HG03558 (cell line): ENCODE measurements around the gene RNF113A.
"Not testable (repeated sequence)": the region's sequence is repeated elsewhere in the genome, so short reads cannot be mapped to it uniquely, and the experiment has no call there.

Experiments used
- ATAC-seq: cut with Tn5 transposase; IDR thresholded peaks from one replicate; pipeline ENCODE4 v1.9.1; 2021; ENCODE audit warnings: moderate number of reproducible peaks; ENCODE audit not compliant: unreplicated experiment; ENCODE audit errors: extremely low read depth

Gene RNF113A

GRCh38 chrX:119871599-119872395, at the start of gene RNF113A, which contains the start of gene NDUFA1:
Gene RNF113A, minus strand, starts transcription at chrX:119871733. Its CDS starts 120 bp downstream, at chrX:119871613.
Gene NDUFA1, plus strand, starts transcription at chrX:119871832. Its CDS starts 80 bp downstream, at chrX:119871912.
- peak; percentile 83 for ATAC-seq

- ATAC-seq: no peak
Measured at GRCh38 chrX:119919835-119920585, 48.5 kb upstream of the RNF113A start.

- no peak for ATAC-seq
Measured at GRCh38 chrX:119917877-119918276, 46.3 kb upstream of the RNF113A start.

- no peak for ATAC-seq
Measured at GRCh38 chrX:119916310-119916709, 44.8 kb upstream of the RNF113A start.

GRCh38 chrX:119900976-119901375, 29.4 kb upstream of the RNF113A start:
- ATAC-seq: no peak

- ATAC-seq: no peak
Measured at GRCh38 chrX:119899125-119899524, 27.6 kb upstream of the RNF113A start.

- ATAC-seq: no peak
Measured at GRCh38 chrX:119895843-119896326, 24.4 kb upstream of the RNF113A start, which contains the start of gene AKAP14. Gene AKAP14, plus strand, starts transcription at chrX:119895893. Its CDS starts 7,331 bp downstream, at chrX:119903224.

GRCh38 chrX:119891961-119892692, 20.6 kb upstream of the RNF113A start:
- not testable (repeated sequence) for ATAC-seq

- not testable (repeated sequence) for ATAC-seq
Measured at GRCh38 chrX:119890626-119891025, 19.1 kb upstream of the RNF113A start.

- ATAC-seq: no peak
Measured at GRCh38 chrX:119887721-119888425, 16.3 kb upstream of the RNF113A start.

- no peak for ATAC-seq
Measured at GRCh38 chrX:119885554-119886428, 14.3 kb upstream of the RNF113A start.

GRCh38 chrX:119880552-119881437, 9.3 kb upstream of the RNF113A start:
- ATAC-seq: peak; percentile 73

GRCh38 chrX:119880076-119880475, 8.5 kb upstream of the RNF113A start:
- ATAC-seq: no peak

GRCh38 chrX:119878740-119879139, 7.2 kb upstream of the RNF113A start:
- ATAC-seq: no peak

GRCh38 chrX:119871245-119871598, 311 bp downstream of the RNF113A start:
- ATAC-seq: peak; percentile 11

- no peak for ATAC-seq
Measured at GRCh38 chrX:119870626-119871131, 854 bp downstream of the RNF113A start.

- no peak for ATAC-seq
Measured at GRCh38 chrX:119853444-119853843, 18.1 kb downstream of the RNF113A start.
